ENCODE measurements around the gene ORC5.

GRCh38 chr7:104217620-104218019 is 9.8 kb upstream of the ORC5 start:
- TF ChIP-seq CTCF (IDR thresholded peaks at IDR 0.05) (no peak), POLR2A (IDR thresholded peaks at IDR 0.05) (no peak), EP300 (IDR thresholded peaks at IDR 0.05) (no peak), POLR2AphosphoS5 (IDR thresholded peaks at IDR 0.05) (no peak)
